ENCODE results near the gene RTL1. TPM values are rescaled to one million over a fixed set of nuclear protein-coding genes. Genes with fewer than 3 reads are reported as not detected.

RTL1 gene
- total and polyA plus RNA-seq, 2 of the 13 experiments (the other 11 are each of a cell fraction or from before 2014, with no cell fraction given), result not detected

- TF ChIP-seq ZNF512 (CRISPR knock-in tag; IDR thresholded peaks at IDR 0.05) (no peak), ZNF724P (CRISPR knock-in tag; IDR thresholded peaks at IDR 0.05; ENCODE audit: borderline replicate concordance) (no peak), KDM3A (CRISPR knock-in tag; IDR thresholded peaks at IDR 0.05; ENCODE audit: low read depth) (no peak), AHDC1 (CRISPR knock-in tag; IDR thresholded peaks at IDR 0.05; ENCODE audit: borderline replicate concordance) (peak; percentile 64; the same call in 1 of the 2 replicates), ZNF564 (CRISPR knock-in tag; IDR thresholded peaks at IDR 0.05) (0 out of 2 replicates have a peak, but pooled peaks have one; percentile 46), ZNF281 (CRISPR knock-in tag; IDR thresholded peaks at IDR 0.05; ENCODE audit: borderline replicate concordance) (peak; percentile 27; the same call in 1 of the 2 replicates), PCBP2 (optimal IDR thresholded peaks at IDR 0.05; ENCODE audit: low read depth, low read length, poor library complexity, severe bottlenecking) (no peak), RNF2 (conservative IDR thresholded peaks at IDR 0.05; ENCODE audit: low read depth) (peak; percentile 68), MIXL1 (CRISPR knock-in tag; IDR thresholded peaks at IDR 0.05) (peak; percentile 56), TBX3 (IDR thresholded peaks at IDR 0.05; ENCODE audit: borderline replicate concordance) (no peak), ELF4 (CRISPR knock-in tag; IDR thresholded peaks at IDR 0.05; ENCODE audit: borderline replicate concordance) (no peak), MXD4 (CRISPR knock-in tag; IDR thresholded peaks at IDR 0.05) (peak; percentile 28; the same call in 1 of the 2 replicates), MLX (CRISPR knock-in tag; IDR thresholded peaks at IDR 0.05) (peak; percentile 40; the same call in 1 of the 2 replicates), ATF2 (CRISPR knock-in tag; IDR thresholded peaks at IDR 0.05) (peak; percentile 48; the same call in 1 of the 2 replicates), ZNF766 (CRISPR knock-in tag; IDR thresholded peaks at IDR 0.05; ENCODE audit: borderline replicate concordance) (peak; percentile 39; the same call in 1 of the 2 replicates)
Measured at GRCh38 chr14:100899884-100900771, 3.4 kb downstream of the RTL1 start (continued).
